Coronary artery (tissue), 2 donors: Measurements from ENCODE around the gene GNA12.

ENCODE experiments used
- DNase-seq: peaks from one replicate; pipeline ENCODE4 v3.0.0-alpha.2; 2017; ENCODE audit warnings: low spot score
- H3K27ac ChIP-seq, 2 donors: fragments of 200-600 bp; sonication (generic); one replicate each; pipeline ENCODE4 v1.5.1; 2016 to 2019
- H3K4me3 ChIP-seq: fragments of 200-600 bp; sonication (generic); 2 replicates; pipeline ENCODE4 v1.5.1; 2016; ENCODE audit warnings: mild to moderate bottlenecking, moderate library complexity
- CTCF ChIP-seq: fragments of 200-600 bp; sonication (generic); IDR thresholded peaks from one replicate; pipeline ENCODE4 v1.5.1; 2019; ENCODE audit warnings: antibody characterized with exemption

Gene GNA12

GRCh38 chr7:2720024-2720423 is 124.1 kb downstream of the GNA12 start:
- Histone ChIP-seq H3K4me3 (no peak overlapping the region), H3K27ac (no peak overlapping the region)
- no peak for DNase-seq
- TF ChIP-seq CTCF, result no peak

GRCh38 chr7:2719007-2719406 is 125.1 kb downstream of the GNA12 start:
- no peak overlapping the region for H3K4me3 ChIP-seq
- no peak for TF ChIP-seq CTCF
- no peak overlapping the region for H3K27ac ChIP-seq
- no peak for DNase-seq

GRCh38 chr7:2718296-2718965 is 125.7 kb downstream of the GNA12 start:
- DNase-seq, result no peak
- Histone ChIP-seq H3K4me3 (no peak overlapping the region), H3K27ac (no peak overlapping the region)
- TF ChIP-seq CTCF, result no peak

GRCh38 chr7:2717293-2718261 is 126.5 kb downstream of the GNA12 start:
- H3K27ac ChIP-seq, result peak overlapping the region in 1 of 2 donors; percentile 31
- no peak for TF ChIP-seq CTCF
- no peak for DNase-seq
- H3K4me3 ChIP-seq, result peak overlapping the region; percentile 24

- TF ChIP-seq CTCF, result no peak
- Histone ChIP-seq H3K27ac (peak overlapping the region in 1 of 2 donors; percentile 31), H3K4me3 (peak overlapping the region; percentile 24)
- DNase-seq, result no peak
Measured at GRCh38 chr7:2716906-2717292, 127.2 kb downstream of the GNA12 start.

GRCh38 chr7:2716488-2716887 is 127.6 kb downstream of the GNA12 start:
- Histone ChIP-seq H3K27ac (no peak overlapping the region), H3K4me3 (no peak overlapping the region)
- DNase-seq, result no peak
- no peak for TF ChIP-seq CTCF
